RWPE1 (cell line): ENCODE results near the gene ETFBKMT.

ENCODE experiments used
- CTCF ChIA-PET: fragments of 350-600 bp; sonication (Branson Sonifier 250); formaldehyde crosslinking; extraction: SDS; loops from one replicate; lab custom pipeline; 2021; lab: Yijun Ruan, JAX
- POLR2A ChIA-PET: fragments of 400-600 bp; formaldehyde crosslinking; extraction: SDS; loops from one replicate; lab custom pipeline; 2020; ENCODE audit warnings: antibody characterized with exemption; ENCODE audit not compliant: low non-redundant PET; lab: Yijun Ruan, JAX
- DNase-seq: peaks from one replicate; pipeline ENCODE4 v3.0.0; 2012; ENCODE audit warnings: low spot score
- H3K27ac ChIP-seq: fragments of 450-650 bp; 2 replicates; pipeline ENCODE4 v1.5.1; 2017
- TF ChIP-seq, protein P1 (sequence below): fragments of 450-650 bp; conservative IDR thresholded peaks from 2 replicates; pipeline ENCODE4 v1.5.1; 2017; ENCODE audit warnings: low read depth, mild to moderate bottlenecking

The ETFBKMT gene, protein sequence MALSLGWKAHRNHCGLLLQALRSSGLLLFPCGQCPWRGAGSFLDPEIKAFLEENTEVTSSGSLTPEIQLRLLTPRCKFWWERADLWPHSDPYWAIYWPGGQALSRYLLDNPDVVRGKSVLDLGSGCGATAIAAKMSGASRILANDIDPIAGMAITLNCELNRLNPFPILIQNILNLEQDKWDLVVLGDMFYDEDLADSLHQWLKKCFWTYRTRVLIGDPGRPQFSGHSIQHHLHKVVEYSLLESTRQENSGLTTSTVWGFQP

DNA sequence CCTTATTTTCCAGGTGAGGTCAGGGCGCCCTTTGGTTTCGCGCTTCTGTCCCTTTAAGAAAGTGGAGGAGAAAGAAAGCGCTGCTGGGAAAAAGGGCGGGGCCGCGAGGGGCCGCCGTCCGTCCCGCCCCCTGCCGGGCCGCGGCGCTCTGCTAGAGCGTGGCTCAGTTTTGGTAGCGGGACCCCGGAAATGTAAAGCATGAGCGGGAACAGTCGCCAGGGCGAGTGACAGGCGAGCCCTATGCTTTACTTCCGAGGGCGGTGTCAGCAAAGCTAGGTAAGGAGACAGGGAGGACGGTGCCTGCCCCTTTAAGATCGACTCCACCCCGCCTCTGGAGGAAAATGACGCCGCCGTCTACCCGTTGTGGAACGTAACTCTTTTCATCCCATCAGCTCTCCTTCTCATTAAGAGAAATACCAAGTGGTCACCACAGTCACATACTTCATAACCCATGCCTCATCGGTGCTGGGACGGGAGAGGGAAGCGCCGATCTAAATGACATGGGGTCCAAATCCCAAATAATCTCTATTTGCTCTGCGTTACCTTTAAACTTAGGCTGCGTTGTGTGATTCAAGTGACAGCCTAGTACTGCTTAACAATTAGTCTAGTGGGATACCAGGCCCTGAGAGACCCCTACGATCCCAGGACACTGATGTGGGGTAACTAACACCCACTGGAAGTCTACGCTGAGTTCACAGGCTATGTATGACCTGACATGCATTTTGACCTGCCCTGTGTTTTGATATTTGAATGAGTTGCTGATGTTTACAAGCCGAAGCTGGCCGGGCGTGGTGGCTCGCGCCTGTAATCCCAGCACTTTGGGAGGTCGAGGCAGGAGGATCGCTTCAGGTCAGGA is at the start of gene ETFBKMT:
TSS of gene ETFBKMT (plus strand) at position 602 of the 856 bp plus-strand sequence. CDS start 2,266 bp downstream, outside the sequence.
- CTCF ChIA-PET = interaction anchor here (0.7 to 1.0 kb wide), 2 partner anchors 108 to 402 kb away, joined by 3 to 7 read pairs; no protein-coding TSS in a partner anchor

DNA sequence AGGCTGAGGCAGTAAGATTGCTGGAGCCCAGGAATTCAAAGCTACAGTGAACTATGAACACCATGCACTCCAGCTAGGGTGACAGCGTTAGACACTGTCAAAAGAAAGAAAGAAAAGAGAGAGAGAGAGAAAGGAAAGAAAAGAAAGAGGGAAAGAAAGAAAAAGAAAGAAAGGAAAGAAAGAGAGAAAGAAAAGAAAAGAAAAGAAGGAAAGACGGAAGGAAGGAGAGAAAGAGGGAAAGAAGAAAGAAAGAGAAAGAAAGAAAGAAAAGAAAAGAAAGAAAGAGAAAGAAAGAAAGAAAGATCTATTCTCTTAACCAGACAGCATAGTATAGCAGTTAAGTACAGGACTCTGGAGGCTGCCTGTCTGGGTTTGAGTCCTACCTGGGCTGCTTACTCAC is 46.7 kb upstream of the ETFBKMT start:
- ChIA-PET POLR2A (no interaction called here), CTCF (no interaction called here)
- no peak overlapping the region for H3K27ac ChIP-seq
- no peak for DNase-seq
- TF ChIP-seq, protein P1, sequence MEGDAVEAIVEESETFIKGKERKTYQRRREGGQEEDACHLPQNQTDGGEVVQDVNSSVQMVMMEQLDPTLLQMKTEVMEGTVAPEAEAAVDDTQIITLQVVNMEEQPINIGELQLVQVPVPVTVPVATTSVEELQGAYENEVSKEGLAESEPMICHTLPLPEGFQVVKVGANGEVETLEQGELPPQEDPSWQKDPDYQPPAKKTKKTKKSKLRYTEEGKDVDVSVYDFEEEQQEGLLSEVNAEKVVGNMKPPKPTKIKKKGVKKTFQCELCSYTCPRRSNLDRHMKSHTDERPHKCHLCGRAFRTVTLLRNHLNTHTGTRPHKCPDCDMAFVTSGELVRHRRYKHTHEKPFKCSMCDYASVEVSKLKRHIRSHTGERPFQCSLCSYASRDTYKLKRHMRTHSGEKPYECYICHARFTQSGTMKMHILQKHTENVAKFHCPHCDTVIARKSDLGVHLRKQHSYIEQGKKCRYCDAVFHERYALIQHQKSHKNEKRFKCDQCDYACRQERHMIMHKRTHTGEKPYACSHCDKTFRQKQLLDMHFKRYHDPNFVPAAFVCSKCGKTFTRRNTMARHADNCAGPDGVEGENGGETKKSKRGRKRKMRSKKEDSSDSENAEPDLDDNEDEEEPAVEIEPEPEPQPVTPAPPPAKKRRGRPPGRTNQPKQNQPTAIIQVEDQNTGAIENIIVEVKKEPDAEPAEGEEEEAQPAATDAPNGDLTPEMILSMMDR = no peak

More for the DNA sequence above, at the start of gene ETFBKMT:
- peak; percentile 90 for DNase-seq
- POLR2A ChIA-PET = interaction anchor here (0.7 kb wide), 2 partner anchors 73 to 816 kb away, joined by 4 to 8 read pairs; no protein-coding TSS in a partner anchor
- H3K27ac ChIP-seq = peak within 1 kb of the TSS; percentile 91
- TF ChIP-seq, protein P1 = peak; percentile 26; the same call in 1 of the 2 replicates

DNA sequence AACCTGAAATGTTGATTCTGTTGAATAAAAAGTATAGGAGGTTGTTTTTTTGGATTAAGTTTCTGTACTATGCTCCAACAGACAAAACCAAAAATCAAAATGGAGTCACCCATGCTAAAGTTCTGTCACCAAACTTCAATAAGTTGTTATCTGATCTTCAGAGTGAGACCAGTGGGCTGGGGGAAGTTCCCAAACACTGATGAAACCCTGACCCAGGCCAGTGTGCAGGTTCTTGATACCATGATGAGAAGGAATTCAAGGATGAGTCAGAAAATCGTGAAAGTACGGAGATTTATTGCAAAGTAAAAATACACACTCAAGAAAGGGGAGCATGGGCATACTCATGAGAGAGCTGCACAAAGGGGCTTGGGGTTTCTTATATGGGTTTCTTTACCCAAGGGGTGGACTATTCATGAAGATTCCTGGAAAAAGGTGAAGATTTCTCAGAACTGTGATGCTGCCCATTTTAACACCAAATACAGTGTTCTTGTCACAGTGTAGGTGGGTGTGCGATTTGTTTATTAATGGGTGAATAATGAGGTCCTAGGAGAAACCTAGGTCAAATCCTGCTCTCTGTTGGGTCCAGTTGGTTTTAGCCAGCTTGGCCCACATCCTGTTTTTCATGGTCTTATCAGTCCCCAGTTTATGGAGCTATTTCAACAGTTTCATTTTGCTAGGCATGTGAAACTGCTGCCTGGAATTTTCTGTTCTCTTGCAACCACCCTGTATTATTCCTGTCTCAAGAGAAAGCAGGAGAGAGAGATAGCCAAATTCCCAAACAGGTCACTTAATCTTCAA is 41.1 kb upstream of the ETFBKMT start:
- CTCF ChIA-PET = no interaction called here

DNA sequence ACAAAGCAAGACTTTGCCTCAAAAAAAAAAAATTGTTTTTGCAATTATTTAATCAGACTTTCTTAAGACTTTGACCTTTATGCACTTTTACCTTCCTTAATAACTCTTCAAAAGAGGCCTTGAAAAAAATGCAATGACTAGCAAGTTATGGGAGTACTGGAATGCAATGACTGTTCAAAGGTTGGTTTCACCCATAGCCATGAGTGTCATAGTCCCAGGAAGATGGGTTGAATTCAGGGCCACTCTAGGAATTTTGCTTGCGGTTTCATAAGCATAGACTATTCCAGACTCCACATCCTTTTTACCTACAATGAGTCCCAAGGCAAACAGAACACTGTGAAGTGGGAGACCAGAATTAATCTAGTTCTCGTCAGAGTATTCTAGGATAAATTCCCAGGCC is 39.2 kb upstream of the ETFBKMT start:
- ChIA-PET POLR2A (no interaction called here), CTCF (no interaction called here)
- TF ChIP-seq, protein P1 = no peak
- DNase-seq = no peak
- no peak overlapping the region for H3K27ac ChIP-seq

More for the DNA sequence above, 41.1 kb upstream of the ETFBKMT start:
- TF ChIP-seq, protein P1 = no peak
- H3K27ac ChIP-seq = no peak overlapping the region
- DNase-seq = no peak
- POLR2A ChIA-PET = no interaction called here

DNA sequence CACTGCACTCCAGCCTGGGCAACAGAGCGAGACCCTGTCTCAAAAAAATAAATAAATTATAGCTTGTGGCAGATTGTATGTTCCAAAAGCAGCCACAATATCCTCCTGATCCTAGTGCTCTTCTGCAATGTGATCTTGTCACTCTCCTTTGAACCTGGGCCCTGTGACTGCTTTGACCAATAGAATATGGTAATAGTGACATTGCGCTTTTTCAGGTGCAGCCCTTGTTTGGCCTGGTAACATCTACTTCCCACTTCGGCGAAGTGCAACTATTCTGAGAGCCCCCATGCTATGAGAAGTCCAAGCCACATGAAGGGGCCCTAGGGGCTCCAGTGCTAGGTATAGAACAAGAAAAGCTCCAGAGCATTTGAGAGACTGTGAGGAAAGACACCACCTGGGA is 37.5 kb upstream of the ETFBKMT start:
- TF ChIP-seq, protein P1 = no peak
- POLR2A ChIA-PET = no interaction called here
- CTCF ChIA-PET = interaction anchor here (0.5 kb wide), 1 partner anchor 219 kb away, joined by 5 read pairs; no protein-coding TSS in a partner anchor
- DNase-seq = no peak
- no peak overlapping the region for H3K27ac ChIP-seq
